ENCODE results near the gene MIS12.

Gene MIS12

GRCh38 chr17:5535436-5535835, 49.1 kb downstream of the MIS12 start:
- no peak for DNase-seq (ENCODE audit: low read depth)

- DNase-seq (ENCODE audit: low read depth), result no peak
Observed at GRCh38 chr17:5536866-5537650, 50.7 kb downstream of the MIS12 start.

- no peak for DNase-seq (ENCODE audit: low read depth)
Observed at GRCh38 chr17:5539286-5539685, 52.9 kb downstream of the MIS12 start.

GRCh38 chr17:5540321-5540720, 54.0 kb downstream of the MIS12 start:
- no peak for DNase-seq (ENCODE audit: low read depth)
